HEK293T (cell line): ENCODE measurements around the gene NPC1.

Experiments
- ARNT ChIP-seq: fragments of 450-650 bp; IDR thresholded peaks from 2 replicates; pipeline ENCODE4 v1.6.1; 2017; ENCODE audit warnings: mild to moderate bottlenecking
- BHLHE40 ChIP-seq: fragments of 450-650 bp; IDR thresholded peaks from 2 replicates; pipeline ENCODE4 v1.6.1; 2016; ENCODE audit warnings: mild to moderate bottlenecking, moderate library complexity, borderline replicate concordance
- FOXM1 ChIP-seq: fragments of 450-650 bp; IDR thresholded peaks from 2 replicates; pipeline ENCODE4 v1.6.1; 2017; ENCODE audit warnings: mild to moderate bottlenecking, borderline replicate concordance
- HDGF ChIP-seq: fragments of 450-650 bp; IDR thresholded peaks from 2 replicates; pipeline ENCODE4 v1.6.1; 2017; ENCODE audit warnings: antibody characterized with exemption, borderline replicate concordance
- LEF1 ChIP-seq: fragments of 450-650 bp; IDR thresholded peaks from 2 replicates; pipeline ENCODE4 v1.6.1; 2017; ENCODE audit warnings: mild to moderate bottlenecking, borderline replicate concordance
- NFRKB ChIP-seq: fragments of 450-650 bp; IDR thresholded peaks from 2 replicates; pipeline ENCODE4 v1.6.1; 2016; ENCODE audit warnings: mild to moderate bottlenecking, moderate library complexity
- SP1 ChIP-seq: fragments of 450-650 bp; IDR thresholded peaks from 2 replicates; pipeline ENCODE4 v1.6.1; 2017

DNA sequence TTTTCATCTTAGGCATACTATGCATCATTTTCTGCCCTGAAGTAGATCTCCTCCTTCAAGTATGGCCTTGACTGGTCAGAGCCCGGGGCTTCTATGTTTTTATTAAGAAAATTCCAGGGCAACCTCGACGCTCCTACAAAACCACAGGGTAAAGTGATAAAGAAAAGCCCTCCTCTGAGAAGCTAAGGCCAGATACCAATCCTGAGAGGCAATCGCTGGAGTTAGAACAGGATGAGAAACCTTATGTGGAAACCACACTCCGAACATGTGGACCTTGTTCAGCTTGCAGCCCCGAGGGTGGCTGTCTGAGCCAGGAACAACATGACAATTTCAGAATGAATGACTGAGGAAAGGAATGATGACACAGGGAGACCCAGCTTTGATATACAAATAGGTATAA is 47.4 kb downstream of the NPC1 start:
- TF ChIP-seq NFRKB = no peak
- TF ChIP-seq ARNT = no peak
- no peak for TF ChIP-seq SP1
- no peak for TF ChIP-seq FOXM1
- no peak for TF ChIP-seq LEF1
- no peak for TF ChIP-seq HDGF
- TF ChIP-seq BHLHE40 = no peak
